H9 (cell line): ENCODE data around the gene RBM33. TPM values are rescaled to one million over a fixed set of nuclear protein-coding genes. Genes with fewer than 3 reads are reported as not detected.

ENCODE experiments used
- DNase-seq: peaks from one replicate; pipeline ENCODE4 v3.0.0-alpha.2; 2017
- H2AFZ ChIP-seq: one replicate; pipeline ENCODE4 v1.6.1; 2013; ENCODE audit warnings: mild to moderate bottlenecking, low read length, control low read depth, moderate library complexity
- H2AK5ac ChIP-seq: 2 replicates; pipeline ENCODE4 v1.6.1; 2013; ENCODE audit warnings: low read length, control low read depth, mixed read lengths; ENCODE audit not compliant: insufficient read length
- H2BK120ac ChIP-seq: one replicate; pipeline ENCODE4 v1.6.1; 2013; ENCODE audit warnings: low read depth, mild to moderate bottlenecking, low read length, control low read depth, inconsistent platforms; ENCODE audit not compliant: poor library complexity, severe bottlenecking
- H2BK12ac ChIP-seq: 2 replicates; pipeline ENCODE4 v1.6.1; 2013; ENCODE audit warnings: low read length, control low read depth, mixed read lengths, low read depth; ENCODE audit not compliant: insufficient read length
- H2BK15ac ChIP-seq: 2 replicates; pipeline ENCODE4 v1.6.1; 2013; ENCODE audit warnings: low read depth, low read length, control low read depth
- H2BK20ac ChIP-seq: one replicate; pipeline ENCODE4 v1.6.1; 2013; ENCODE audit warnings: low read depth, mild to moderate bottlenecking, low read length, control low read depth, inconsistent platforms; ENCODE audit not compliant: poor library complexity, severe bottlenecking
- H2BK5ac ChIP-seq: 2 replicates; pipeline ENCODE4 v1.6.1; 2013; ENCODE audit warnings: low read length, control low read depth, mixed read lengths; ENCODE audit not compliant: insufficient read length
- H3K14ac ChIP-seq: 2 replicates; pipeline ENCODE4 v1.6.1; 2013; ENCODE audit warnings: low read length, control low read depth; ENCODE audit not compliant: insufficient read depth
- H3K18ac ChIP-seq: 2 replicates; pipeline ENCODE4 v1.6.1; 2013; ENCODE audit warnings: low read depth, mild to moderate bottlenecking, mixed read lengths, low read length, control low read depth; ENCODE audit not compliant: insufficient read length
- H3K23ac ChIP-seq: 2 replicates; pipeline ENCODE4 v1.6.1; 2013; ENCODE audit warnings: low read length, control low read depth, mixed read lengths, low read depth; ENCODE audit not compliant: insufficient read length
- H3K23me2 ChIP-seq: 2 replicates; pipeline ENCODE4 v1.6.1; 2013; ENCODE audit warnings: low read depth, mild to moderate bottlenecking, mixed read lengths, low read length, control low read depth; ENCODE audit not compliant: insufficient read length, poor library complexity, severe bottlenecking
- H3K27ac ChIP-seq: 2 replicates; pipeline ENCODE4 v1.5.1; 2013; ENCODE audit warnings: low read length, control low read depth, mixed read lengths, low read depth; ENCODE audit not compliant: insufficient read length
- H3K27me3 ChIP-seq: 2 replicates; pipeline ENCODE4 v1.6.1; 2013; ENCODE audit warnings: low read length, control low read depth, inconsistent platforms; ENCODE audit not compliant: insufficient read depth
- H3K4ac ChIP-seq: 2 replicates; pipeline ENCODE4 v1.6.1; 2013; ENCODE audit warnings: low read depth, mild to moderate bottlenecking, control low read depth, inconsistent platforms, low read length, moderate library complexity
- H3K4me1 ChIP-seq: 2 replicates; pipeline ENCODE4 v1.6.1; 2013; ENCODE audit warnings: low read length, control low read depth, inconsistent platforms; ENCODE audit not compliant: insufficient read depth
- H3K4me2 ChIP-seq: 2 replicates; pipeline ENCODE4 v1.6.1; 2013; ENCODE audit warnings: low read length, control low read depth, mixed read lengths; ENCODE audit not compliant: insufficient read length, insufficient read depth
- H3K56ac ChIP-seq: 2 replicates; pipeline ENCODE4 v1.6.1; 2013; ENCODE audit warnings: low read depth, mild to moderate bottlenecking, mixed read lengths, low read length, control low read depth; ENCODE audit not compliant: insufficient read length
- H3K79me1 ChIP-seq: 2 replicates; pipeline ENCODE4 v1.6.1; 2013; ENCODE audit warnings: low read depth, mild to moderate bottlenecking, moderate library complexity, low read length, control low read depth, inconsistent platforms; ENCODE audit not compliant: insufficient read depth, poor library complexity, severe bottlenecking
- H3K79me2 ChIP-seq: 2 replicates; pipeline ENCODE4 v1.6.1; 2013; ENCODE audit warnings: low read length, control low read depth, inconsistent platforms; ENCODE audit not compliant: insufficient read depth
- H3K9ac ChIP-seq: 2 replicates; pipeline ENCODE4 v1.6.1; 2013; ENCODE audit warnings: low read length, control low read depth, mixed read lengths; ENCODE audit not compliant: insufficient read length; ENCODE audit errors: extremely low read depth
- H3K9me3 ChIP-seq: one replicate; pipeline ENCODE4 v1.6.1; 2013; ENCODE audit warnings: low read depth, low read length, inconsistent platforms; ENCODE audit not compliant: control insufficient read depth
- H3T11ph ChIP-seq: one replicate; pipeline ENCODE4 v1.6.1; 2013; ENCODE audit warnings: mild to moderate bottlenecking, low read length, control low read depth, inconsistent platforms
- H4K20me1 ChIP-seq: one replicate; pipeline ENCODE4 v1.6.1; 2013; ENCODE audit not compliant: control insufficient read depth, insufficient read length, insufficient read depth
- H4K5ac ChIP-seq: 2 replicates; pipeline ENCODE4 v1.6.1; 2013; ENCODE audit warnings: low read depth, mild to moderate bottlenecking, mixed read lengths, low read length, control low read depth; ENCODE audit not compliant: insufficient read length
- H4K8ac ChIP-seq: replicated peaks from 2 replicates; pipeline ENCODE4 v1.6.1; 2013; ENCODE audit warnings: low read length, control low read depth, mixed read lengths, low read depth; ENCODE audit not compliant: insufficient read length
- H4K91ac ChIP-seq: 2 replicates; pipeline ENCODE4 v1.6.1; 2013; ENCODE audit warnings: low read depth, mild to moderate bottlenecking, moderate library complexity, mixed read lengths, low read length, control low read depth; ENCODE audit not compliant: insufficient read length
- H3K27ac Mint-ChIP-seq, 3 experiments: 2 replicates in 2 of 3; 3 replicates in 1 of 3; pipeline ENCODE4 v1.8.0; 2020 to 2021; ENCODE audit warnings: mixed read lengths in 3 of 3, mild to moderate bottlenecking in 1 of 3, moderate library complexity in 1 of 3
- H3K27me3 Mint-ChIP-seq: 2 replicates; pipeline ENCODE4 v1.8.0; 2021; ENCODE audit warnings: low read depth, mild to moderate bottlenecking, moderate library complexity, mixed read lengths
- H3K36me3 Mint-ChIP-seq, 3 experiments: 2 replicates in 2 of 3; 3 replicates in 1 of 3; pipeline ENCODE4 v1.8.0; 2020 to 2021; ENCODE audit warnings: low read depth in 3 of 3, mixed read lengths in 3 of 3; ENCODE audit not compliant: insufficient read depth in 1 of 3
- H3K4me1 Mint-ChIP-seq, 2 experiments: 2 replicates each; pipeline ENCODE4 v1.8.0; 2020; ENCODE audit warnings: mixed read lengths in 2 of 2
- H3K4me3 Mint-ChIP-seq, 2 experiments: 2 replicates in 1 of 2; 3 replicates in 1 of 2; pipeline ENCODE4 v1.8.0; 2020 to 2021; ENCODE audit warnings: mild to moderate bottlenecking in 2 of 2, mixed read lengths in 2 of 2, moderate library complexity in 1 of 2
- H3K9me3 Mint-ChIP-seq, 2 experiments: 2 replicates in 1 of 2; 3 replicates in 1 of 2; pipeline ENCODE4 v1.8.0; 2020; ENCODE audit warnings: mild to moderate bottlenecking in 2 of 2, mixed read lengths in 2 of 2, moderate library complexity in 1 of 2
- WGBS: extraction: QIAGEN DNeasy Blood & Tissue Kit; methylation state at CpG from one replicate; pipeline ENCODE4 v1.1.7; 2013; ENCODE audit warnings: missing lambda C conversion rate, low lambda C conversion rate, mixed read lengths; ENCODE audit not compliant: insufficient read length; ENCODE audit errors: extremely low coverage; 5-methylcytosine and 5-hydroxymethylcytosine counted together
- total RNA-seq: library from RNA; stranded (reverse); gene quantifications from 2 replicates; pipeline ENCODE4 v1.2.1, GENCODE V29; 2021
- TF ChIP-seq, protein P1 (sequence below): fragments of 200-600 bp; sonication (generic); conservative IDR thresholded peaks from 3 replicates; pipeline ENCODE4 v1.8.0; 2021; ENCODE audit warnings: antibody characterized with exemption, mild to moderate bottlenecking

RBM33 gene
- total RNA-seq, 1 experiment from 2014 or later: 71.3 TPM

DNA sequence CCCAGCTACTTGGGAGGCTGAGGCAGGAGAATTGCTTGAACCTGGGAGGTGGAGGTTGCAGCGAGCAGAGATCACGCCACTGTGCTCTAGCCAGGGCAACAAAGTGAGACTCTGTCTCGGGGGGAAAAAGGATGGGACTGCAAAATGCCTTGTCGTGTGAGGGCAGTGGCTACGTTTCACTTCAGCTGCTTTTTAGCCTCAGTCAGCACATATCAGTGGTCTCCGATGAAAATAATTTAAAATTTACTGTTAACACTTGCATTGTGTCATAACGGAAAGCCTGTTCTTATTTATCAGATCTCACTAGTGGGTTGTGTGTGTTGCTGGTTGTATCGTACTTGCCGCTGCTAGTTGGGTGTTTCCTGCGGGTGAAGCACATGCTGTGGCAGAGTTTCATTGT, 61.9 kb downstream of the RBM33 start:
- Mint-ChIP-seq H3K27ac (peak overlapping the region in 1 of 3 experiments; percentile 65; a peak in 1 of 7 replicates), H3K9me3 (no peaks in the 10 kb centered on the region), H3K4me1 (0 out of 4 replicates have a peak, but pooled peaks cover 0 to 2% of the 10 kb centered on the region in 2 experiments), H3K4me3 (no peak overlapping the region), H3K36me3 (peaks cover 22 to 54% (median 42%) of the 10 kb centered on the region in 3 experiments; a peak in 6 of 7 replicates), H3K27me3 (no peaks in the 10 kb centered on the region)
- no peak overlapping the region for H2BK20ac ChIP-seq
- no peak overlapping the region for H3K56ac ChIP-seq
- H3K79me2 ChIP-seq: peaks cover 4% of the 10 kb centered on the region; the same call in 1 of the 2 replicates
- H3K23ac ChIP-seq: no peak overlapping the region
- H3K23me2 ChIP-seq: no peaks in the 10 kb centered on the region
- no CpG with 5 or more reads among the region's 10 CpGs for WGBS
- no peaks in the 10 kb centered on the region for H3K27me3 ChIP-seq
- H4K8ac ChIP-seq: no peak overlapping the region
- no peak overlapping the region for H2AFZ ChIP-seq
- H2BK15ac ChIP-seq: no peak overlapping the region
- no peak overlapping the region for H3T11ph ChIP-seq
- no peaks in the 10 kb centered on the region for H3K9me3 ChIP-seq
- no peak overlapping the region for H3K9ac ChIP-seq
- H4K5ac ChIP-seq: no peak overlapping the region
- H4K20me1 ChIP-seq: no peaks in the 10 kb centered on the region
- TF ChIP-seq, protein P1, sequence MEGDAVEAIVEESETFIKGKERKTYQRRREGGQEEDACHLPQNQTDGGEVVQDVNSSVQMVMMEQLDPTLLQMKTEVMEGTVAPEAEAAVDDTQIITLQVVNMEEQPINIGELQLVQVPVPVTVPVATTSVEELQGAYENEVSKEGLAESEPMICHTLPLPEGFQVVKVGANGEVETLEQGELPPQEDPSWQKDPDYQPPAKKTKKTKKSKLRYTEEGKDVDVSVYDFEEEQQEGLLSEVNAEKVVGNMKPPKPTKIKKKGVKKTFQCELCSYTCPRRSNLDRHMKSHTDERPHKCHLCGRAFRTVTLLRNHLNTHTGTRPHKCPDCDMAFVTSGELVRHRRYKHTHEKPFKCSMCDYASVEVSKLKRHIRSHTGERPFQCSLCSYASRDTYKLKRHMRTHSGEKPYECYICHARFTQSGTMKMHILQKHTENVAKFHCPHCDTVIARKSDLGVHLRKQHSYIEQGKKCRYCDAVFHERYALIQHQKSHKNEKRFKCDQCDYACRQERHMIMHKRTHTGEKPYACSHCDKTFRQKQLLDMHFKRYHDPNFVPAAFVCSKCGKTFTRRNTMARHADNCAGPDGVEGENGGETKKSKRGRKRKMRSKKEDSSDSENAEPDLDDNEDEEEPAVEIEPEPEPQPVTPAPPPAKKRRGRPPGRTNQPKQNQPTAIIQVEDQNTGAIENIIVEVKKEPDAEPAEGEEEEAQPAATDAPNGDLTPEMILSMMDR: no peak
- no peak overlapping the region for H2BK120ac ChIP-seq
- H2AK5ac ChIP-seq: no peak overlapping the region
- no peak overlapping the region for H3K27ac ChIP-seq
- no peak overlapping the region for H3K14ac ChIP-seq
- H3K18ac ChIP-seq: no peak overlapping the region
- no peak overlapping the region for H3K4me2 ChIP-seq
- H4K91ac ChIP-seq: no peak overlapping the region
- H3K4me1 ChIP-seq: no peaks in the 10 kb centered on the region
- no peak overlapping the region for H3K4ac ChIP-seq
- H2BK12ac ChIP-seq: no peak overlapping the region
- DNase-seq: no peak
- no peak overlapping the region for H2BK5ac ChIP-seq
- H3K79me1 ChIP-seq: peaks cover 5% of the 10 kb centered on the region
